Activated gamma-delta T cell treated with anti-CD3 and anti-CD28 coated beads, Interleukin-2, amount 50 U/mL, for 16 hours (primary cell): ENCODE data around the gene ANKRD63.

Source experiments
- DNase-seq: peaks from one replicate; pipeline ENCODE4 v3.0.0-alpha.2; 2020; ENCODE audit warnings: low read depth

Gene ANKRD63

GRCh38 chr15:40313531-40314398 lies 30.9 kb upstream of the ANKRD63 start:
- no peak for DNase-seq

- no peak for DNase-seq
These were observed 29.7 kb upstream of the ANKRD63 start for GRCh38 chr15:40312370-40313158.

- DNase-seq, result no peak
These were observed 28.1 kb upstream of the ANKRD63 start for GRCh38 chr15:40310993-40311392.

- no peak for DNase-seq
These were observed 27.4 kb upstream of the ANKRD63 start for GRCh38 chr15:40310001-40310959.

GRCh38 chr15:40309344-40309862 lies 26.5 kb upstream of the ANKRD63 start:
- DNase-seq, result no peak

- DNase-seq, result peak; percentile 45
These were observed 24.8 kb upstream of the ANKRD63 start, which contains the start of gene PLCB2 for GRCh38 chr15:40307421-40308211. Gene PLCB2, minus strand, starts transcription at chr15:40307935. Its CDS starts 263 bp downstream, at chr15:40307672.

- DNase-seq, result no peak
These were observed 24.0 kb upstream of the ANKRD63 start for GRCh38 chr15:40306908-40307307.

- DNase-seq, result no peak
These were observed 23.5 kb upstream of the ANKRD63 start for GRCh38 chr15:40306371-40306770.

- no peak for DNase-seq
These were observed 22.4 kb upstream of the ANKRD63 start for GRCh38 chr15:40305281-40305680.

- no peak for DNase-seq
These were observed 20.7 kb upstream of the ANKRD63 start for GRCh38 chr15:40303576-40303975.

GRCh38 chr15:40302981-40303380 lies 20.1 kb upstream of the ANKRD63 start:
- no peak for DNase-seq

- DNase-seq, result no peak
These were observed 19.5 kb upstream of the ANKRD63 start for GRCh38 chr15:40302288-40302886.

GRCh38 chr15:40301467-40302179 lies 18.8 kb upstream of the ANKRD63 start:
- DNase-seq, result no peak

GRCh38 chr15:40300771-40301170 lies 17.9 kb upstream of the ANKRD63 start:
- DNase-seq, result no peak

- no peak for DNase-seq
These were observed 17.5 kb upstream of the ANKRD63 start for GRCh38 chr15:40300367-40300766.

- no peak for DNase-seq
These were observed 15.5 kb upstream of the ANKRD63 start for GRCh38 chr15:40298216-40298935.

- DNase-seq, result no peak
These were observed 14.5 kb upstream of the ANKRD63 start for GRCh38 chr15:40297356-40297755.

GRCh38 chr15:40296561-40297230 lies 13.8 kb upstream of the ANKRD63 start:
- no peak for DNase-seq
